Osteocyte (in vitro differentiated cells): ENCODE results near the gene ABCC8. TPM values are rescaled to one million over a fixed set of nuclear protein-coding genes. Genes with fewer than 3 reads are reported as not detected.

Experiments
- DNase-seq: peaks from one replicate; pipeline ENCODE4 v3.0.0; 2021; ENCODE audit warnings: mixed read lengths; ENCODE audit not compliant: unreplicated experiment; ENCODE audit errors: extremely low spot score
- H3K27ac Mint-ChIP-seq: one replicate; pipeline ENCODE4 v1.8.0; 2021; ENCODE audit warnings: mild to moderate bottlenecking, mixed read lengths; ENCODE audit not compliant: unreplicated experiment
- H3K27me3 Mint-ChIP-seq: one replicate; pipeline ENCODE4 v1.8.0; 2021; ENCODE audit warnings: mixed read lengths; ENCODE audit not compliant: unreplicated experiment
- H3K36me3 Mint-ChIP-seq: one replicate; pipeline ENCODE4 v1.8.0; 2021; ENCODE audit warnings: mixed read lengths; ENCODE audit not compliant: unreplicated experiment
- H3K4me1 Mint-ChIP-seq: one replicate; pipeline ENCODE4 v1.8.0; 2021; ENCODE audit warnings: mixed read lengths; ENCODE audit not compliant: unreplicated experiment
- H3K4me3 Mint-ChIP-seq: one replicate; pipeline ENCODE4 v1.8.0; 2021; ENCODE audit warnings: mild to moderate bottlenecking, moderate library complexity, mixed read lengths; ENCODE audit not compliant: unreplicated experiment
- H3K9me3 Mint-ChIP-seq: one replicate; pipeline ENCODE4 v1.8.0; 2021; ENCODE audit warnings: mixed read lengths; ENCODE audit not compliant: unreplicated experiment
- CTCF ChIP-seq: fragments of 200-600 bp; sonication (generic); IDR thresholded peaks from 2 replicates; pipeline ENCODE4 v1.5.0; 2021; ENCODE audit warnings: antibody characterized with exemption, mild to moderate bottlenecking, moderate library complexity
- total RNA-seq: library from RNA; stranded (reverse); gene quantifications from 2 replicates; pipeline ENCODE4 v1.2.1, GENCODE V29; 2021

ABCC8 gene
- total RNA-seq, 1 donor from 2014 or later = not detected

- Mint-ChIP-seq H3K27me3 (peaks cover 26% of the 10 kb centered on the region), H3K27ac (no peak overlapping the region), H3K36me3 (no peaks in the 10 kb centered on the region), H3K4me1 (no peaks in the 10 kb centered on the region), H3K4me3 (no peak overlapping the region), H3K9me3 (no peaks in the 10 kb centered on the region)
- DNase-seq = no peak
- no peak for TF ChIP-seq CTCF
Measured at GRCh38 chr11:17395554-17395961, 81.1 kb downstream of the ABCC8 start.

GRCh38 chr11:17394743-17395390 is 81.8 kb downstream of the ABCC8 start:
- H3K4me1 Mint-ChIP-seq = no peaks in the 10 kb centered on the region
- TF ChIP-seq CTCF = no peak
- H3K36me3 Mint-ChIP-seq = no peaks in the 10 kb centered on the region
- no peak for DNase-seq
- no peaks in the 10 kb centered on the region for H3K9me3 Mint-ChIP-seq
- H3K27ac Mint-ChIP-seq = no peak overlapping the region
- H3K27me3 Mint-ChIP-seq = peaks cover 29% of the 10 kb centered on the region
- no peak overlapping the region for H3K4me3 Mint-ChIP-seq

- Mint-ChIP-seq H3K27me3 (peaks cover 19% of the 10 kb centered on the region), H3K4me3 (no peak overlapping the region)
Measured at GRCh38 chr11:17393472-17393871, 83.2 kb downstream of the ABCC8 start.

GRCh38 chr11:17392872-17393271 is 83.8 kb downstream of the ABCC8 start:
- Mint-ChIP-seq H3K36me3 (no peaks in the 10 kb centered on the region), H3K4me1 (peaks cover 3% of the 10 kb centered on the region), H3K27me3 (peaks cover 18% of the 10 kb centered on the region), H3K27ac (no peak overlapping the region), H3K4me3 (no peak overlapping the region), H3K9me3 (no peaks in the 10 kb centered on the region)
- DNase-seq = no peak
- TF ChIP-seq CTCF = no peak

More at GRCh38 chr11:17393472-17393871, 83.2 kb downstream of the ABCC8 start:
- TF ChIP-seq CTCF = no peak
- DNase-seq = no peak
- Mint-ChIP-seq H3K36me3 (no peaks in the 10 kb centered on the region), H3K9me3 (no peaks in the 10 kb centered on the region), H3K4me1 (peaks cover 3% of the 10 kb centered on the region), H3K27ac (no peak overlapping the region)

- Mint-ChIP-seq H3K36me3 (no peaks in the 10 kb centered on the region), H3K4me1 (peaks cover 3% of the 10 kb centered on the region), H3K27me3 (peaks cover 21% of the 10 kb centered on the region), H3K27ac (no peak overlapping the region), H3K4me3 (no peak overlapping the region), H3K9me3 (no peaks in the 10 kb centered on the region)
- no peak for TF ChIP-seq CTCF
- no peak for DNase-seq
Measured at GRCh38 chr11:17391493-17392355, 84.9 kb downstream of the ABCC8 start.
